ENCODE data around the gene PDAP1. TPM values are rescaled to one million over a fixed set of nuclear protein-coding genes. Genes with fewer than 3 reads are reported as not detected.

PDAP1 gene
- total RNA-seq, 1 experiment from 2014 or later, result 150 TPM

GRCh38 chr7:99429756-99430155, 21.4 kb upstream of the PDAP1 start:
- Mint-ChIP-seq H3K27ac (no peak overlapping the region), H3K4me1 (no peaks in the 10 kb centered on the region), H3K9me3 (no peaks in the 10 kb centered on the region), H3K4me3 (no peak overlapping the region), H3K27me3 (ENCODE audit: low read depth) (no peaks in the 10 kb centered on the region), H3K36me3 (ENCODE audit: insufficient read depth in 1 of 3, low read depth in 3 of 3) (peaks cover 56 to 76% (median 69%) of the 10 kb centered on the region in 3 experiments)
- Histone ChIP-seq H3K27ac (ENCODE audit: insufficient read length, low read depth, low read length) (no peak overlapping the region), H3K27me3 (ENCODE audit: insufficient read depth, low read length) (no peaks in the 10 kb centered on the region), H2AFZ (ENCODE audit: low read length) (no peak overlapping the region), H4K20me1 (ENCODE audit: control insufficient read depth, insufficient read depth, insufficient read length) (no peaks in the 10 kb centered on the region), H3T11ph (ENCODE audit: low read length) (no peak overlapping the region), H3K23me2 (ENCODE audit: insufficient read length, low read depth, low read length, poor library complexity, severe bottlenecking) (no peaks in the 10 kb centered on the region), H2BK15ac (ENCODE audit: low read depth, low read length) (no peak overlapping the region), H2BK120ac (ENCODE audit: low read depth, low read length, poor library complexity, severe bottlenecking) (no peak overlapping the region), H2AK5ac (ENCODE audit: insufficient read length, low read length) (no peak overlapping the region), H3K9me3 (ENCODE audit: control insufficient read depth, low read depth, low read length) (no peaks in the 10 kb centered on the region), H3K18ac (ENCODE audit: insufficient read length, low read depth, low read length) (no peak overlapping the region), H4K91ac (ENCODE audit: insufficient read length, low read depth, low read length) (no peak overlapping the region), H3K23ac (ENCODE audit: insufficient read length, low read depth, low read length) (no peak overlapping the region), H3K79me1 (ENCODE audit: insufficient read depth, low read depth, low read length, poor library complexity, severe bottlenecking) (no peaks in the 10 kb centered on the region), H3K4ac (ENCODE audit: low read depth, low read length) (no peak overlapping the region), H2BK5ac (ENCODE audit: insufficient read length, low read length) (no peak overlapping the region), H3K14ac (ENCODE audit: insufficient read depth, low read length) (no peak overlapping the region), H3K4me2 (ENCODE audit: insufficient read depth, insufficient read length, low read length) (no peak overlapping the region), H3K9ac (ENCODE audit: extremely low read depth, insufficient read length, low read length) (no peak overlapping the region), H4K5ac (ENCODE audit: insufficient read length, low read depth, low read length) (no peak overlapping the region), H3K56ac (ENCODE audit: insufficient read length, low read depth, low read length) (no peak overlapping the region), H2BK20ac (ENCODE audit: low read depth, low read length, poor library complexity, severe bottlenecking) (no peak overlapping the region), H3K4me1 (ENCODE audit: insufficient read depth, low read length) (no peaks in the 10 kb centered on the region), H2BK12ac (ENCODE audit: insufficient read length, low read depth, low read length) (no peak overlapping the region), H4K8ac (replicated peaks; ENCODE audit: insufficient read length, low read depth, low read length) (no peak overlapping the region), H3K79me2 (ENCODE audit: insufficient read depth, low read length) (no peaks in the 10 kb centered on the region)
- no peak for DNase-seq
- WGBS (ENCODE audit: extremely low coverage, insufficient read length, low lambda C conversion rate), result no CpG with 5 or more reads among the region's 8 CpGs
- TF ChIP-seq, protein P1, sequence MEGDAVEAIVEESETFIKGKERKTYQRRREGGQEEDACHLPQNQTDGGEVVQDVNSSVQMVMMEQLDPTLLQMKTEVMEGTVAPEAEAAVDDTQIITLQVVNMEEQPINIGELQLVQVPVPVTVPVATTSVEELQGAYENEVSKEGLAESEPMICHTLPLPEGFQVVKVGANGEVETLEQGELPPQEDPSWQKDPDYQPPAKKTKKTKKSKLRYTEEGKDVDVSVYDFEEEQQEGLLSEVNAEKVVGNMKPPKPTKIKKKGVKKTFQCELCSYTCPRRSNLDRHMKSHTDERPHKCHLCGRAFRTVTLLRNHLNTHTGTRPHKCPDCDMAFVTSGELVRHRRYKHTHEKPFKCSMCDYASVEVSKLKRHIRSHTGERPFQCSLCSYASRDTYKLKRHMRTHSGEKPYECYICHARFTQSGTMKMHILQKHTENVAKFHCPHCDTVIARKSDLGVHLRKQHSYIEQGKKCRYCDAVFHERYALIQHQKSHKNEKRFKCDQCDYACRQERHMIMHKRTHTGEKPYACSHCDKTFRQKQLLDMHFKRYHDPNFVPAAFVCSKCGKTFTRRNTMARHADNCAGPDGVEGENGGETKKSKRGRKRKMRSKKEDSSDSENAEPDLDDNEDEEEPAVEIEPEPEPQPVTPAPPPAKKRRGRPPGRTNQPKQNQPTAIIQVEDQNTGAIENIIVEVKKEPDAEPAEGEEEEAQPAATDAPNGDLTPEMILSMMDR (conservative IDR thresholded peaks at IDR 0.05), result no peak

All from H9 (cell line).